Measurements from ENCODE around the gene DCD. TPM values are rescaled to one million over a fixed set of nuclear protein-coding genes. Genes with fewer than 3 reads are reported as not detected.
"Not testable (repeated sequence)": the region's sequence is repeated elsewhere in the genome, so short reads cannot be mapped to it uniquely, and the experiment has no call there.

Gene DCD
- total RNA-seq, 1 donor from 2014 or later: not detected

GRCh38 chr12:54653025-54653424 is 4.9 kb upstream of the DCD start:
- no peak for TF ChIP-seq CTCF (IDR thresholded peaks at IDR 0.05; ENCODE audit: unreplicated experiment)
- Mint-ChIP-seq H3K9me3 (no peaks in the 10 kb centered on the region), H3K4me3 (no peak overlapping the region), H3K36me3 (no peaks in the 10 kb centered on the region), H3K27me3 (ENCODE audit: low read depth) (peaks cover 36% of the 10 kb centered on the region), H3K4me1 (peaks cover 6% of the 10 kb centered on the region), H3K27ac (no peak overlapping the region)
- DNase-seq (ENCODE audit: low spot score in 2 of 2, unreplicated experiment in 2 of 2): no peak

GRCh38 chr12:54650889-54651288 is 2.7 kb upstream of the DCD start:
- no peak for DNase-seq (ENCODE audit: low spot score in 2 of 2, unreplicated experiment in 2 of 2)
- Mint-ChIP-seq H3K27me3 (ENCODE audit: low read depth) (peaks cover 57% of the 10 kb centered on the region), H3K36me3 (no peaks in the 10 kb centered on the region), H3K27ac (no peak overlapping the region), H3K4me1 (no peaks in the 10 kb centered on the region), H3K9me3 (no peaks in the 10 kb centered on the region), H3K4me3 (no peak overlapping the region)
- no peak for TF ChIP-seq CTCF (IDR thresholded peaks at IDR 0.05; ENCODE audit: unreplicated experiment)

GRCh38 chr12:54650409-54650808 is 2.2 kb upstream of the DCD start:
- no peak overlapping the region for H3K27ac Mint-ChIP-seq
- H3K9me3 Mint-ChIP-seq: no peaks in the 10 kb centered on the region
- no peak for DNase-seq (ENCODE audit: low spot score in 2 of 2, unreplicated experiment in 2 of 2)
- no peak for TF ChIP-seq CTCF (IDR thresholded peaks at IDR 0.05; ENCODE audit: unreplicated experiment)
- peaks cover 62% of the 10 kb centered on the region for H3K27me3 Mint-ChIP-seq (ENCODE audit: low read depth)
- H3K4me3 Mint-ChIP-seq: no peak overlapping the region
- no peaks in the 10 kb centered on the region for H3K36me3 Mint-ChIP-seq
- H3K4me1 Mint-ChIP-seq: no peaks in the 10 kb centered on the region

- no peak for DNase-seq (ENCODE audit: low spot score in 2 of 2, unreplicated experiment in 2 of 2)
- Mint-ChIP-seq H3K4me1 (no peaks in the 10 kb centered on the region), H3K27me3 (ENCODE audit: low read depth) (peaks cover 67% of the 10 kb centered on the region), H3K27ac (no peak overlapping the region), H3K9me3 (no peaks in the 10 kb centered on the region), H3K4me3 (no peak overlapping the region), H3K36me3 (no peaks in the 10 kb centered on the region)
- no peak for TF ChIP-seq CTCF (IDR thresholded peaks at IDR 0.05; ENCODE audit: unreplicated experiment)
Observed at GRCh38 chr12:54649825-54650224, 1.7 kb upstream of the DCD start.

- DNase-seq (ENCODE audit: low spot score in 2 of 2, unreplicated experiment in 2 of 2): no peak
- Mint-ChIP-seq H3K4me3 (no peak overlapping the region), H3K27ac (no peak overlapping the region), H3K27me3 (ENCODE audit: low read depth) (peaks cover 60% of the 10 kb centered on the region), H3K36me3 (no peaks in the 10 kb centered on the region), H3K4me1 (no peaks in the 10 kb centered on the region), H3K9me3 (peaks cover 3% of the 10 kb centered on the region)
- TF ChIP-seq CTCF (IDR thresholded peaks at IDR 0.05; ENCODE audit: unreplicated experiment): no peak
Observed at GRCh38 chr12:54641554-54641953, 6.6 kb downstream of the DCD start.

- H3K4me1 Mint-ChIP-seq: no peaks in the 10 kb centered on the region
- peaks cover 3% of the 10 kb centered on the region for H3K9me3 Mint-ChIP-seq
- DNase-seq (ENCODE audit: low spot score in 2 of 2, unreplicated experiment in 2 of 2): no peak
- H3K36me3 Mint-ChIP-seq: no peaks in the 10 kb centered on the region
- H3K27ac Mint-ChIP-seq: no peak overlapping the region
- no peak overlapping the region for H3K4me3 Mint-ChIP-seq
- TF ChIP-seq CTCF (IDR thresholded peaks at IDR 0.05; ENCODE audit: unreplicated experiment): no peak
- peaks cover 58% of the 10 kb centered on the region for H3K27me3 Mint-ChIP-seq (ENCODE audit: low read depth)
Observed at GRCh38 chr12:54641089-54641488, 7.1 kb downstream of the DCD start.

GRCh38 chr12:54639112-54639511 is 9.1 kb downstream of the DCD start:
- not testable (repeated sequence) for H3K4me1 Mint-ChIP-seq; DNase-seq (ENCODE audit: low spot score in 2 of 2, unreplicated experiment in 2 of 2); H3K36me3 Mint-ChIP-seq; H3K9me3 Mint-ChIP-seq; H3K4me3 Mint-ChIP-seq; H3K27ac Mint-ChIP-seq
- H3K27me3 Mint-ChIP-seq (ENCODE audit: low read depth): peaks cover 55% of the 10 kb centered on the region

Measured in mesothelial cell of epicardium (in vitro differentiated cells).